Fibroblast of upper back skin (primary cell): ENCODE results near the gene ZNF608.
A peak's percentile ranks its signal among the peaks of the same experiment; 100 is the strongest.

Source experiments
- DNase-seq: peaks from one replicate; pipeline ENCODE4 v3.0.0-alpha.2; 2013

Gene ZNF608

GRCh38 chr5:124745928-124746915, at the start of gene ZNF608:
Gene ZNF608 (minus strand): TSS chr5:124746639. CDS start chr5:124744989, 1,650 bp downstream.
- peak; percentile 82 for DNase-seq

GRCh38 chr5:124795829-124796228, 49.4 kb upstream of the ZNF608 start:
- DNase-seq, result no peak

- DNase-seq, result peak; percentile 59
Observed at GRCh38 chr5:124790895-124791732, 44.7 kb upstream of the ZNF608 start.

GRCh38 chr5:124790301-124790894, 44.0 kb upstream of the ZNF608 start:
- DNase-seq, result peak; percentile 43

GRCh38 chr5:124789104-124789605, 42.7 kb upstream of the ZNF608 start:
- no peak for DNase-seq

GRCh38 chr5:124783794-124784193, 37.4 kb upstream of the ZNF608 start:
- DNase-seq, result peak; percentile 35

GRCh38 chr5:124783285-124783684, 36.8 kb upstream of the ZNF608 start:
- no peak for DNase-seq

- no peak for DNase-seq
Observed at GRCh38 chr5:124782262-124782661, 35.8 kb upstream of the ZNF608 start.

- no peak for DNase-seq
Observed at GRCh38 chr5:124780011-124780410, 33.6 kb upstream of the ZNF608 start.

GRCh38 chr5:124773315-124774311, 27.2 kb upstream of the ZNF608 start:
- no peak for DNase-seq

- DNase-seq, result no peak
Observed at GRCh38 chr5:124772457-124773200, 26.2 kb upstream of the ZNF608 start.

GRCh38 chr5:124771761-124772160, 25.3 kb upstream of the ZNF608 start:
- DNase-seq, result no peak

GRCh38 chr5:124764992-124765611, 18.7 kb upstream of the ZNF608 start:
- DNase-seq, result no peak

GRCh38 chr5:124764585-124764984, 18.1 kb upstream of the ZNF608 start:
- DNase-seq, result no peak

GRCh38 chr5:124761010-124761409, 14.6 kb upstream of the ZNF608 start:
- no peak for DNase-seq

- no peak for DNase-seq
Observed at GRCh38 chr5:124760608-124761007, 14.2 kb upstream of the ZNF608 start.

GRCh38 chr5:124755565-124755964, 9.1 kb upstream of the ZNF608 start:
- DNase-seq, result no peak

GRCh38 chr5:124755041-124755440, 8.6 kb upstream of the ZNF608 start:
- no peak for DNase-seq

GRCh38 chr5:124754206-124754927, 7.9 kb upstream of the ZNF608 start:
- DNase-seq, result no peak
